Activated CD8-positive, alpha-beta memory T cell treated with anti-CD3 and anti-CD28 coated beads for 24 hours (primary cell): ENCODE data around the gene SH3PXD2A.
A peak's percentile ranks its signal among the peaks of the same experiment; 100 is the strongest.

Experiments
- DNase-seq: peaks from one replicate; pipeline ENCODE4 v3.0.0-alpha.2; 2020

Gene SH3PXD2A

DNA sequence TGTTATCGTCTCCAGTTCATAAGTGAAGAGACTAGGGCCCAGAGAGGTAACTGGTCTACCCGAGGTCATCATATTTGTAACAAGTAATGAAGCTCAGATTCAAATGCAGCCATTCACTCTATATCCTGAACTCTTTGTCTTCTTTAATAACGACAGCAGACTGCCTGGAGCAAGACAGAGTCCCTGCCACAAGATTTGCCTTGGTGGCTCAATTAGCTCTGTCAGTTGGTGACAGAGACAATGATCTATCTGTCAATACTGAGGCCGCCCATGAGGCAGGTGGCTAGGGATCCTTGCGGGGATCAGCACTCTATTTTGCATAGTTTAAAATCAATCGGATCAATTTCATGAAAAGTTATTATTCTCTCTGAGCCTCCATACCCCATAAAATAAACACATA, 43.9 kb downstream of the SH3PXD2A start:
- no peak for DNase-seq

DNA sequence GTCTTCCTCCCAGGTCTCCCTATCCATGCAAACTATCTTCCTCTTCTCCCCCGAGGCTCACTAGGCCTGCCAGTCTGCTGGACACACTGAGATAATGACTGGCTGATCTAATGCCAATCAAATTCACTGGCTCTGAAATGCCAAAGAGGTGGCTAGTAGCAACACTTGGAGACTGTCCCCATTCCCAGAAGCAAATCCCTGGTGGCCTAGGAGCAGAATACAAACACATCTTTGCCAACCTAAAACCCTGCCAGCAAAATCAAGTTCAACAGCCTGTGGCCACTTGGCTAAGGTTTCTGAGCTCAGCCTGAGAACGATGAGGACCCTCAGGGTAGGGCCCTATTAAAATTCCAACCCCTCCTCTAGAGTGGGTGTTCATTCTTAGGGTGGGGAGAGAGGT, 46.6 kb downstream of the SH3PXD2A start:
- no peak for DNase-seq

DNA sequence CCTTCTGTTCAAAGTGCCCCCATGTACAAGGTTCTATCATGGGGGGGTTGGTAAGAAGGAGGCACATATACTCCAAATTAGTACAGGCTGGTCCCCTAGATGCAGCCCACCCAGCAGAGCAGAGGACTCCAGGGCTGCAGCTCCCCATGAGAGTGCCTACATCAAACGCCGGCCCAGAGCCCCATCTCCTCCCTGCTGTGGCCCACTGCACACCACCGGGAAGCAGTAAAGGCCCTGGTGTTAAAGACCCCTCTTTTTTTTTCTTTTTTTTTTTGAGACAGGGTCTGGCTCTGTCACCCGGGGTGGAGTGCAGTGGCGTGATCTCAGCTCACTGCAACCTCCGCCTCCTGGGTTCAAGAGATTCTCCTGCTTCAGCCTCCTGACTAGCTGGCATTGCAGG, 47.4 kb downstream of the SH3PXD2A start:
- no peak for DNase-seq

DNA sequence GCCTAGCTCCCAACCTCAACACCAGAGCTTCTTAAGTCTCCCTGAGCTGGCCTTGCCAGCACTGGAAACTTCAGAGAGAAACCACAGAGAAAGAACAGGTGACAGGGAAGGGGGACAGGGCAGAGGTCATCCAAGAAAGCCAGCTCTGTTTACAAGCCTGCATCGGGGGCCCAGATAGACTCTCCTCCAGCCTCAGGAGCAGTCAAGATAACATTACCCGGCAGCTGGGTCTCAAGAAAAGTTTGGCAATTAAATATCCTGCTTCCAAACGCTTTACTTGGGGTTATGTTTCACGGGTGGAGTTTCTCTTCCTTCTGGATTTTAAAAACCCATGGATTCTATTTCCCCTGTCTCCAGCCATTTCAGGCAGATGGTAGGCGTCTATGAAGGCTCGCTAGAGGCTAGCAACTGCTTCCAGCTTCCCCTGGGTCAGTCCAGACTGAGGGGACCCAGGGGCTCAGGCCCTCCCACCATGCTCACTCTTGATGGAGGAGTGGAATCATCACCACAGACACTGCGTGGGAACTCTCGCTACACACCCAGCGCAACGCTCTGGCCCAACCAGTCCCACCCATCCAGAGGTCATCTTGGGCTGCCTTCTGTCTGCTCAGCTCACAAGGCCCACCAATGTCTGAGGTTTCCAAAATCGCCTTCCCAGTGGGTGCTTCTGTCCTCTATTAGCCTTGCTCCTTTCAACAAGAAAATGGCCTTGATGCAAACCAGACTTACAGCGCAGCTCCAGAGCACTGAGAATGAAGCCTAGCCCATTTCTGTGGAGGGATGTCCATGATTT, 48.8 kb downstream of the SH3PXD2A start:
- DNase-seq = no peak

DNA sequence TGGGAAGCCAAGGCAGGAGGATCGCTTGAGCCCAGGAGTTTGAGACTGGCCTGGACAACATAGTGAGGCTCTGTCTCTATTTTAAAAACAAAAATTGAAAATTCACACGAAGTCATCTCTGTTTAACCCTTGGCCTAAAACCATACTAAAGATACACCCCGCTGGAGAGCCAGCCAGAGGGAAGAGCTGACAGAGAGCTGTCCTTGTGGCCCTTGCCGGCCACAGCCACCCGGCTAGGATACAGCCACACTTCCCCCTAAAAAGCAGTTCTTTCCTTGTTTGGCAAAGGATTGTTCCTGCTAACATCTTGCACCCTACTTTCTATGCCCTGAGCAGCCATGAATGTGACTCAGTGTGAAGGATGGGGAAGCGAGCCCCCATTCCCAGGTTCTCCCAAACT, 49.6 kb downstream of the SH3PXD2A start:
- no peak for DNase-seq

DNA sequence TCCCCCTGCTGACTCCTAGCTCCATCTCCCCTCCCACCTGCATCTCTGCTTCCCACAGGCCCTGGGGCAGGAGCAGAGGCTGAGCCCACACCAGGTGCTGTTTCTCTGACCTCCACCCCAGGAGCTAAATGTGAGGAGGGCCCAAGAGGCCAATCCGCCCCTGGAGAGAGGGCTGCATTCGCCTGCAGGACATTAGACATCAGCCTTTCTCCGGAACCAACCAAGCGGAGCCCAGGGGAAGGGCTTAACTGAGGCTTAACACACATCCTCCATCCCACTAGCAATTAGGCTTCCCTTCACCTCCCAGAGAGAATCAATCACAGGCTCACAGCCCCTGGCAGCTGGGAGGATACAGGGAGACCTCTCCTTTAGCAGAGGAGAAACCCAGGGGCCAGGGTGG, 50.5 kb downstream of the SH3PXD2A start:
- DNase-seq = no peak

DNA sequence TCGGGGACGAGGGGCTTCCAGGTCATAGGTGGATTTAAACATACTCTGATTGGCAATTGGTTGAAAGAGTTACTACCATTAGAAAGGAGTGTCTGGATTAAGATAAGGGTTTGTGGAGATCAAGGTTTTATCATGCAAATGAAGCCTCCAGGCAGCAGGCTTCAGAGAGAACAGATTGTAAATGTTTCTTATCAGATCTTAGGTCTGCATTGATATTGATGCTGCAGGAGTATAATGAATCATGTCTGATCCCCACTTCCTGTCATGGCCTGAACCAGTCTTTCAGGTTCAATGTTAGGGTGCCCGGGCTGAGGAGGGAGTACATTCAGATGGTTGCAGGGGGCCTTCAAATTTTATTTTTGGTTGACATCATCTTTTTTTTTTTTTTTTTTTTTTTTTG, 51.4 kb downstream of the SH3PXD2A start:
- no peak for DNase-seq

DNA sequence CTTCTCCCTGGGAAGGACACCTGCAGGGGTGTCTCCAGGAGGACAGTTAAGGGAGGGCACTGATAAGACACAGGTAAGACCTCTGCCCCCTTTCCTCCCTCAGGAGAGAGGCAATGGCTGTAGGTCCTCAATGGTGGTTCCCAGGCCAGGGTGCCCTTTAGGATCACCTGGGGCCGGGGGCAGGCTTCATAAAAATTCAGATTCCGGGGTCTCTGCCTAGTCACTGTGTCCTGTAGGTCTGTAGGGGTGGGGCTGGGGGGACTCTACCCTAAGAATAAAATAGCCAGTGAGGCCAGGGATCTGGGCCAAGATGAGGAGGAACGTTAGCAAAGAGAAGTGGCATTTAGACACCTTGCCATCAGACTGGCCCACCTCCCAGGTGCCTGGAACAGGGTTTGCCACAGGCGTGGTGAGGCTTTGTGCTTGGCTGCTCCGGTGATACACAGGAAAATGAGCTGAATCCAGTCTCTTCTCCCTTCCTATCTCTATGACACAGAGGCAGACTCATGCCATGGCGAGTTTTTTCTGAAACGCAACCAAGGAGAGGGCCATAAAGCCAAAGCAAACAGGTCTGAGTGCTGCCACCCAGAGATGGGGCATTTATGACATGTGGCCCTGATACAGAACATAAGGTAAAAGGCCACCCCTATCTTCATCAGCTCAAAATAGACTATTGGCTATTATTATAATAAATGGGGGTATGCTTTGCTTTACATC, 52.6 kb downstream of the SH3PXD2A start:
- DNase-seq = no peak

DNA sequence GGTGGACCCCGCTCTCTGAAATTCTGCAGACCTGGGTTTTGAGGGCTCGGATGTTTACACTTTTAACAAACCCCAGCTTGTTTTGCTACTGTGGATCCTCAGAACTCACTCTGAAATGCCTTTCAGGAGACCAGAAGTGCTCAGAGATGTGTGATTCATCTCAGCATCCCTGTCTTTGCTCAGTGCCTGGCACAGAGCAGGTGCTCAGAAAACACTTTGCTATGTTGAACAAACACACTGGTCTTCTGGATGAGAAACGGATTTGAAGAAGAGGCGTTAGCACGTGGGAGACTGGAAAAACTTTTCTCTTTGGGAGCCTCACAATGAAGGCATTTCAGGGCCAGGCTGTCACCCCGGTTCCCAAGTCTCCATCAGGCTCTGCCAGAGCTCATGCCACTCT, 53.3 kb downstream of the SH3PXD2A start:
- DNase-seq = no peak

DNA sequence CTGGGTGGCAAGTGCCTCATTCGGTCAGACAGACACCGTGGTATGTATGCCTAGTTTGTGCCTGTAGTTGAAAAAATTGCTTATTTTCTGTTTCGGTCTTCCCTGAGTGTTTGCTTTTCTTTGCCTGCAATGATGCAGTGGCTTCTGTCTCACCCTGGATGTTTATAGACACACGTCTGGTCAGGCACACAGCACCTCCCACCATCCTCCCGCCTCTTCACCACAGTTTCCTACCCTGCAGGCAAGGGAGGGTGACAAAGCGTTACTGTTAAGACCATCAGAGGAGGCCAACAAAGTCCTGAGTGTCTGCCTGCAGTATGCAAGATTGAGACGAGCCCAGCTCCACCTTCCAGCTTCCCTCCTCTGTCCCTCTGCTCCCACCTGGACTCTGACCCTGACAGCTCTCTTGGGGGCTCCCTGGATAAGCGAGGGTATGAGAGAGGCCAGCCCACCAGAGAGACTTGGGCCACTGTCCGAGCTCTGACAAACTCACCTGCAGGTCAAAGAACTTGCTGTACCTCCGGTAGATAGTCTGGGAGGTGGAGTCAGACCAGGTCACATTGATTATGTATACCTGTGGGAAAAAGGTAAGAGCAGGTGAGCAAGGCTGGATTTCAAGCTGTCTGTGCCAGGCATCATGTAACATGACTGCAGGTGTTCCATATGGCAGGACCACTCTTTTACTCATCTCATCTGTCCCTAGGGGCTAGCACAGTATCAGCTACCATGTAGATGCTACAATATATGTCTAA, 54.4 kb downstream of the SH3PXD2A start:
- peak; percentile 65 for DNase-seq

DNA sequence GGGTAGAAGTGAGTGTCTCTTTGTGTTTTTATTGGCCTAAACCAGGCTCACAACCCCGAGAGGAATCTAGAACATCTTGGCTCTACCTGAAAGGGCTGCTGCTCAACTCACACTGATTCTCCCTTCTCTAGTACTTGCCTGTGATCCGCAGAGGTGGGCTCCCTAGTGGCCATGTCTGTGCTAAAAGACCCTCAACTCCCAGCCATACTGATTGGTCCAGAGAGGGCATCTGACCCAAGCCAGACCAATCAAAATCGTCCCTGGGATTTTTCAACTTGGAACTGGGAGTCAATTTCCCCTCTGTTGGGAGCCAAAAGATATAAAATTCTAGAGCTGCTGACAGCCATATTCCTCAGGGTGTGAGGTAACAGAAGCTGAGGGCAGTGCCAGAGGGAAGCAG, 55.3 kb downstream of the SH3PXD2A start:
- no peak for DNase-seq

DNA sequence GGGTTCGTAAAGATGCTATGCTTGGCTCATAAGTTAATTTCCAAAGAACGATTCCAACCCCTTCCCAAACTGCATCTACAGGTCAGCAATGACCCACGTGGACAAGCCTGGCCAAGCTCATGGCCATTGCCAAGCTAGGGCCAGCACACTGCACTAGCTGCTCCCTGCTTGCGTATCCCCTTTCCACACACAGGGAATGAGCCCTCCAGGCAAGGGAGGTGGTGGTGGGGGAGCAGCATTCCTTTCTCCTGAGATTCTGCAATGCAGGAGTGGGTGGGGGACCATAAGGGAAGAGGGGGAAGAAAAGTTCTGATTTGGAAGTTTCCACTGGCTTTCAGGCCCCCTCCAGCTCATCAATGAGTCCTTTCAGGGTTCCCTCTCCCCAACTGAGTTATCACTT, 56.0 kb downstream of the SH3PXD2A start:
- DNase-seq = no peak

DNA sequence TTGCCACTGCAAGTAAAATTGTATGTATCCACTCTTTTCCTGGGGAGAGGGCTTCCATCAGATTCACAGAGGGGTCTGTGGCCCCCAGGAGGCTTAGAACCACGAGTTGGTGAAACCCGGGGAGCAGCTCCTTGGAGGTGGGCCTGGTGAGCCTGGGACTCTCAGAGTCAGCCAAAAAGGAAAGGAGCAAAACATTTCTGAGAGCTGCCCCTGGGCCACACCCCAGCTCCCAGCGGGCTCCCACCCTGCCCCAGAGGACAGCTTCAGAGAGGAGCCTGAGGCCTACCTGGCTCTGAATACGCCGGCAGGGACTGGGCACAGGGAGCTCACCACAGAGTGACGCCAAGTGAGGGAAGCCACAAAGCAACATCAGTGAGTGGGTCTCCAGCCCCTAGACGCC, 56.9 kb downstream of the SH3PXD2A start:
- no peak for DNase-seq

DNA sequence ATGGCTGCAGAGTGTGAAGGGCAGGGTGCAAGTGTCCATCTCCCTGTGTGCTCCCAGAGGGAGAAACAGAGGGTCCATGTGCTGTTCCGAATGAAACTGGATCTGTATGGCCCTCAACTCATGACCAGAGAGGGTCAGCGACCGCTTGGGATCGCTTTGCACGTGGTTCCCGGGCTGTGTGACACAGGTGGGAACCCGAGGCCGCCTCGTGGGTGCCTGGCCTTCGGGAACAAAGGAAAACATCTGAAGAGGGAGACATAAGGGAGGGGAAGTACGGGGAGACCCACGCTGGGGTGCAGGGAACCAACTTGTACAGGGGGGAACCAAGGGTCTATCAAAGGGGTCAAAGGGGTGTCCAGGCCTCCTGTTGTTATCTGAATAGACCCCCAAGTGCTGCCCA, 57.5 kb downstream of the SH3PXD2A start:
- no peak for DNase-seq

DNA sequence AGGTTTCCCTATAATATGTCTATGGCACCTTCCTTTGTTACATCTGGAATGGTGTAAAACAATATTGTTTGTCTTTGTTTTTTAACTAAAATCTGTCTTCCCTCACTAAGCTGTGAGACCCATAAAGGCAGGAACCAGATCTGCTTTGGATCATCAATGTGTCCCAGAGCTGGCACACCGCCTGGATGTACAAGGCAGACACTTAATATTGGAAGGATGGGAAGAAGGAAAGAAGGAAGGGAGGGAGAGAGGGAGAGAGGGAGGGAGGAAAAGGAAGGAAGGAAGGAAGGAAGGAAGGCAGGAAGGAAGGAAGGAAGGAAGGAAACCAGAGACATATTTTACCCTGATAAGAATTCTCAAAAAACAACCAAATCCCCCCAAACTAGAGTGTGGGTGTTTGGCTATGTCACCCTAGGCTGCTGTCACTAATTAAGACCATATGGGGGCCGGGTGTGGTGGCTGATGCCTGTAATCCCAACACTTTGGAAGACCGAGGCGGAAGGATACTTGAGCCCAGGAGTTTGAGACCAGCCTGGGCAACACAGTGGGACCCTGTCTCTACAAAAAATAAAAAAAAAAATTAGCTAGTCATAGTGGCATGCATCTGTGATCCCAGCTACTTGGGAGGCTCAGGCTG, 59.6 kb downstream of the SH3PXD2A start:
- DNase-seq = no peak

DNA sequence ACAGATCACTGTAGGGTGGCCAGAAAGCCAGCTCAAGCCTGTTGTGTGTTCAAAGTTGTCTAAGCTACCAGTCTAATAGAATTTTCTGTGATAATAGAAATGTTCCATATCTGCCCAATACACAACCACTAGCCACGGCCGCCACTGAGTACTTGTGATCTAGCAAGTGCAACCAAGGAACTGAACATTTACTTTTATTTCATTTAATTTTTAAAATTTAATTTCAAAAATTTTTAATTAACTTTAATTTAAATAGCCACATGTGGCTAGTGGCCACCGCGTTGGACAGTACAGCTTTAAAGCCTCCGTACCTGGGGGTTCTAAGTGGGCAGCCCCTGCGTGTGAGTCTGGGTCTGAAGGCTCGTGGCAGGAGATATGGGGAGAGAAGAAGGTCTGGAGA, 60.4 kb downstream of the SH3PXD2A start:
- no peak for DNase-seq

DNA sequence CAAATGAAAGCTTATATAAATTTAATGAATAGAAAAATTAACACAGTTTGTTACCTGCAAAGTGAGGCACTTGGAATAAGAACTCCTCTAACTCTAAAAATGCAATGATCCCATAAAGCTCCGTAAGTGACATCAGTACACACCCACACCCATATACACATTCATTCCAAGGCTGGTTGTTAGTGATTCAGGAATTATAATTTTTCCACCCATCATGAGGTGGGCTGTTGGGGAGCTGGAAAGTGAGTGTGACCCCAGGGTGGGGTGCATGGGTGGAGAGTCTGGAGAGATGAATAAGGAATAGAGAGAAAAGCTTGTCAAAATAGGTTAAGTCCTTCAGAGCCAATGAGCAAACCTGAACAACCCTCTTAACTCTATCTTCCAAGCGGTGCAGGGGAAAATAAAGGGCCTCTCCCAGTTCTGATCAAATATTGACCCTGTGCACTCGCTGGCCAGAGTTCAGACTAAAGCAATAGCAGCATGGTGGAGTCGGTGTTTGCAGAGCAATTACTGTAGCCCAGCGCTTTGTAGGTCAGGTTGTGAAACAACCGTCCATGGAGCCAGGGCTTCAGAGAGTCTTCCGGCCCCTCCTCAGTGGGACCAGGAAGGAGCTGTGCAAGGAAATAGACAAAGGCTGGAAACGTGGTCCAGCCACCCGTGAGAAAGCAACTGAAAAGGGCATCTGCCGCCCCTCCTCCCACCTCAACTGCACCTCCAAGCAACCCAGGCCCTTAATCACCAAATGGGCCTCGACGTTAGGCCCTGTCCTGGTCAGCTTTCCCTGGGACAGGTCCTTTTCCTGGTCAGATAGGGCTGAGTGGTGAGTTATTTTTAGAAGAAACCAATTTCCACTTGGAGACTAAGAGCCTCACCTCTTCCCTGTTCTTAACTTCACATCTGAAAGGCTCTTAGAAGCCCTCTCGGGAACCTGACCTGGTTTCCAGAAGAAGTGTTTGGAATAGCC, 61.2 kb downstream of the SH3PXD2A start:
- DNase-seq = no peak

DNA sequence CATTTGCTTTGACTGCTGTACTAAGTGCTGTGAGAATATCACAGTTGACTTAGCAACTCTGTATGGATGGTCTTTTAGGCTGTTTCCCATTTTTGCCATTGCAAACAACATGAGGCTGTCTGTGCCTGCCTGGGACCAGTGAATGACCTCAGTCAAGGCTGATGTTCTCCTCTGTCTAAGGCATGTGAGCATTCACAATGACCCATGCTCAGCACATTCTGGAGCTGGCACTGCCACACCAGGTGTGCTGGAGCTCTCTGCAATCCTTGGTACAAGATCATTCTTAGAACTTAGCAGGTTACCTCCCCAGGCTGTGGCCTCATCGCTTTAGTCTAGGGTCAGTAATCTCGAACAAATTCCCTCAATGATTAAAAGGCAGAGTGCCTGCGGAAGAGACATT, 61.9 kb downstream of the SH3PXD2A start:
- no peak for DNase-seq

DNA sequence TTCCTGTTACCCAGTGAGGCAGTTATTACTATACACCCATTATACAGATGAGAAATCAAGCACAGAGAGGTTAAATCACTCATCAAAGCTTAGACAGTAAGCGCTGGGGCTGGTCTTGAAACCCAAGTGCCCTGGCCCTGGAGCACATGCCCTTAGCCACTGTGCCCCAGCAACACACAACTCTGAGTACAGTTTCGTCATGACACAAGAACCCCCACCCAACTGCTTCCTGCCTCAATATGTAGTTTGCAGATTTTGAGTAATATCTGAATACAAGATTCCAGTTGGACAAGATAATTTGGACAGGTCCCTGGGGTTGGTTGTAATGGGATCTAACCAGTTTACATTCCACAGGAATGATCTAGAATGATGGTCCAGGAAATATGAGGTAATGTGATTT, 62.8 kb downstream of the SH3PXD2A start:
- no peak for DNase-seq

DNA sequence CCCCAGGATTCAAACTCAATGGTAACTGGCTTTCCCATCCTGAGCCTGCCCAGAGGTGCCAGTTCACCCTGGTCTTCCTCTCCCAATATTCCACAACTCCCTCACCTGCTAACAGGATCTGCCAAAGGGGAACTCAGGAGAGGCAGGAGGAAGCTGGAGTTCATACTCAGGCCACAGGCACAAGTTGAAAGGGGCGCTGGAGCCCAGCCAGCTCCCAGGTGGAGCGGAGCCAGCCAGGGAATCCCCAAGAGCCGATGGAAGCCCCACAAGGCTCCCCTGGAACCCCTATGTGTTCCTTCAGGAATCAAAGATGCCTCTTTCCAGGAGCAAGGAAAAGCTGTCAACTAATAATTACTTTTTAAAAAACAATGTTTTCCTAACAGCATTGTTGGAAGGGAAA, 63.5 kb downstream of the SH3PXD2A start:
- no peak for DNase-seq

DNA sequence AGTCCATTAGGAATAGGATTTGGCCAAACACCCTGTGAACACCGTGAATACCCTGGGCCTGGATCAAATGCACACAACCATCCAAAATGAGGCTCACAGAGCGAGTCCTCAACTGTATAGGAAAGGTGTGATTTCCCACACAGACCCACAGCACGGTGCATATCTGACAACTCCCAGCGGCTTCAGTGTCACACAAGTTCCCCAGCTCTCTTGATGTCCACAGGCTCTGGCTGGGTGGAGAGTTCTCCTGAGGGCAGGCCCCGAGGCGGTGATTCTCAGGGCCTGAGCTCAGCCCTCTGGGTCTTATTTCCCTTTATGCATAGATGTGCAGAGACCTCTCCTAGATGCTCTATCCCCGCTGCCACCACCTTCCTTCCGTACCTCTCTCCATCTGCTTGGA, 64.1 kb downstream of the SH3PXD2A start:
- DNase-seq = no peak

DNA sequence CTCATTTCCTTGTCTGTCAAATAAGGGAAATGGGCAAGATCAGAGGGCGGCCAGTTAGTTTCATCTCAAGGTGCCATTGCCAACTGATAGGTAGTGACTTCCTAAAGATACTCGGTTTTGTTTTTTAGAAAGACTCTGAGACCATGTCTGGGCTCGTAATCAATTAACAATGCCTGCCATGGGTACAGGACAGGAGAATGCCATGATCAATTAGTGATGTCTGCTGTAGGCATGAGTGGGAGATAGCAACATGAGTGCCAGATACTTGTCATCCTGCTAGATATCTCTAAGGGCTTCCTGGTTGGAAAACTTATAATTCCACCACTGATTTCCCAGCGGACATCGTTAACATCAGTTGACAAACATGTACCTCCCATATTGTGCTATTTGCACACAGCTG, 64.8 kb downstream of the SH3PXD2A start:
- DNase-seq = no peak
